HepG2 (cell line): ENCODE results near the gene EIF3A. TPM values are rescaled to one million over a fixed set of nuclear protein-coding genes. Genes with fewer than 3 reads are reported as not detected.

ENCODE experiments used
- ADNP ChIP-seq: sonication (generic); formaldehyde crosslinking; IDR thresholded peaks from 2 replicates; pipeline ENCODE4 v1.4.0; 2020; ENCODE audit warnings: missing genetic modification reagents
- FOSL1 ChIP-seq: sonication (generic); formaldehyde crosslinking; IDR thresholded peaks from 2 replicates; pipeline ENCODE4 v1.9.0; 2021; ENCODE audit warnings: missing genetic modification reagents, borderline replicate concordance
- FOXA3 ChIP-seq: IDR thresholded peaks from 2 replicates; pipeline ENCODE4 v1.6.1; 2016; ENCODE audit warnings: missing genetic modification reagents, missing compliant biosample characterization
- FOXP1 ChIP-seq, 2 experiments: fragments of 450-650 bp in 1 of 2; IDR thresholded peaks; 2 replicates each; pipeline ENCODE4 v1.6.1; 2017 to 2018; ENCODE audit warnings: antibody characterized with exemption in 1 of 2
- MTA3 ChIP-seq: sonication (generic); formaldehyde crosslinking; IDR thresholded peaks from 2 replicates; pipeline ENCODE4 v1.4.0; 2020; ENCODE audit warnings: missing genetic modification reagents
- NAIF1 ChIP-seq: sonication (generic); formaldehyde crosslinking; IDR thresholded peaks from 2 replicates; pipeline ENCODE4 v1.5.0; 2020; ENCODE audit warnings: mild to moderate bottlenecking, missing genetic modification reagents, borderline replicate concordance
- PAWR ChIP-seq: sonication (generic); formaldehyde crosslinking; IDR thresholded peaks from 2 replicates; pipeline ENCODE4 v1.4.0; 2020; ENCODE audit warnings: missing genetic modification reagents, mild to moderate bottlenecking, borderline replicate concordance
- PHB2 ChIP-seq: fragments of 450-650 bp; IDR thresholded peaks from 2 replicates; pipeline ENCODE4 v1.6.1; 2018; ENCODE audit not compliant: partially characterized antibody
- ZKSCAN1 ChIP-seq: fragments of 150-350 bp; IDR thresholded peaks from 2 replicates; pipeline ENCODE4 v1.6.1; 2014; ENCODE audit warnings: low read length
- ZNF263 ChIP-seq: sonication (generic); formaldehyde crosslinking; IDR thresholded peaks from 2 replicates; pipeline ENCODE4 v1.4.0; 2020; ENCODE audit warnings: missing genetic modification reagents
- ZNF280D ChIP-seq: sonication (generic); formaldehyde crosslinking; IDR thresholded peaks from 2 replicates; pipeline ENCODE4 v1.5.1; 2020; ENCODE audit warnings: mild to moderate bottlenecking, missing genetic modification reagents
- ZNF30 ChIP-seq: sonication (generic); formaldehyde crosslinking; IDR thresholded peaks from 2 replicates; pipeline ENCODE4 v1.5.0; 2020; ENCODE audit warnings: mild to moderate bottlenecking, missing genetic modification reagents
- ZNF33A ChIP-seq: sonication (generic); formaldehyde crosslinking; IDR thresholded peaks from 2 replicates; pipeline ENCODE4 v1.5.1; 2020; ENCODE audit warnings: missing genetic modification reagents, mild to moderate bottlenecking, moderate library complexity, borderline replicate concordance
- ZNF34 ChIP-seq: sonication (generic); formaldehyde crosslinking; IDR thresholded peaks from 2 replicates; pipeline ENCODE4 v1.4.0; 2020; ENCODE audit warnings: mild to moderate bottlenecking, missing genetic modification reagents, borderline replicate concordance
- ZNF468 ChIP-seq: sonication (generic); formaldehyde crosslinking; IDR thresholded peaks from 2 replicates; pipeline ENCODE4 v1.8.0; 2022; ENCODE audit warnings: mild to moderate bottlenecking, moderate library complexity, missing genetic modification reagents
- ZNF577 ChIP-seq: sonication (generic); formaldehyde crosslinking; IDR thresholded peaks from 2 replicates; pipeline ENCODE4 v1.4.0; 2020; ENCODE audit warnings: mild to moderate bottlenecking, low read depth, missing genetic modification reagents, borderline replicate concordance
- ZNF747 ChIP-seq: sonication (generic); formaldehyde crosslinking; IDR thresholded peaks from 2 replicates; pipeline ENCODE4 v1.8.1; 2023; ENCODE audit warnings: missing genetic modification reagents, mild to moderate bottlenecking, borderline replicate concordance
- polyA plus RNA-seq, 8 experiments: library from polyadenylated mRNA; depleted of rRNA in 3 of 8; stranded (reverse) in 7 of 8; unstranded in 1 of 8; fragments of >200 nt; fragmentation: Illumina TruSeq in 4 of 8; extraction: Trizol in 4 of 8; gene quantifications; 2 replicates each; pipeline versions ENCODE4 v1.2.1 to v1.2.3, GENCODE V29; 2011 to 2016; ENCODE audit warnings: low read depth in 4 of 8, missing spikeins in 1 of 8, mixed read lengths in 1 of 8; ENCODE audit not compliant: insufficient read depth in 1 of 8
- total RNA-seq, 5 experiments: library from RNA; depleted of rRNA; stranded (reverse); fragments of >200 nt; fragmentation: Illumina TruSeq; extraction: Trizol; gene quantifications; 2 replicates each; pipeline ENCODE4 v1.2.3, GENCODE V29; 2016; ENCODE audit warnings: low read depth in 1 of 5
- TF ChIP-seq, protein P1 (sequence below): sonication (generic); formaldehyde crosslinking; IDR thresholded peaks from 2 replicates; pipeline ENCODE4 v1.5.0; 2020; ENCODE audit warnings: missing genetic modification reagents
- TF ChIP-seq, protein P2 (sequence below): sonication (generic); formaldehyde crosslinking; IDR thresholded peaks from 2 replicates; pipeline ENCODE4 v1.5.0; 2020; ENCODE audit warnings: missing genetic modification reagents, mild to moderate bottlenecking, borderline replicate concordance

The EIF3A gene
- total and polyA plus RNA-seq, 2 of the 13 experiments (the other 11 are each of a cell fraction or from before 2014, with no cell fraction given): 25.6 to 117 TPM

DNA sequence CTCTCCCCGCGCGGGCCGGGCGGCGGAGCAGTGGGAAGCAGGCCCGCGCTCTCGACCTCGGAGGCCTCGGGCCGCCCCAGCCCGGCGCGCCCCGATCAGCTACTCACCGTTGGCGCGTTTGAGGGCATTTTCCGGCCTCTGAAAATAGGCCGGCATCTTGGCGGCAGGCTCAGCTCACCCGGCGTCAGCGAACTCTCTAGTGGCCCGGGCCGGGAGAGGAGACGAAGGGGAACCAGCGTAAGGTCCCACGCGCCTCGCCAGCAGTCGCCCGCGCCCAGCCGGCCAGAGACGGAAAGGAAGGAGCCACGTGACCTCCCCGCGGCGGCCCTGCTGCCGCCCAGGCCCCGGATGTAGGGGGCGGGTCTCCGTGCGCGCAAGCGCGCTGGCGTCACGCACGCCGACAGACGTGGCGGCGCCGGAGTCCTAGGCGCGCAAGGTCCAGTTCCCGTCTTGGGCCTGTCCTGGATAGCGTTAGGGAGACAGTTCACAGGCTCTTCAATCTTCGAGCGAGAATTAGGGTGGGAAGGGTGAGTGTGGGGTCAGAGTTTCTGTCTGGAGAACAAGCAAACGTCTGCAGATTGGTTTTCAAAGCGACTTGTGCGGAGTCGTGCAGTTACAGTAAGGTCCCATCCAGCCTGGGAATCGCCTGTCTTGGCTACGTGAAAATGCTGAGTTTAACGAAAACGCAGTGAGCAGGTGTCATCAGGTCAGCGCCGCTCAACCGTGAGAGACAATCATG, at the start of gene EIF3A (continued):
- TF ChIP-seq ZNF280D (no peak), PAWR (CRISPR knock-in tag) (no peak), ZNF468 (CRISPR knock-in tag) (no peak), PHB2 (no peak), MTA3 (CRISPR knock-in tag) (no peak), FOXP1 (IDR thresholded peaks at IDR 0.05) (no peak), FOXP1 (CRISPR knock-in tag; IDR thresholded peaks at IDR 0.05) (no peak), ZNF33A (CRISPR knock-in tag) (no peak), ZNF263 (no peak), FOXA3 (CRISPR knock-in tag) (peak; percentile 42), ZNF30 (peak; percentile 47; the same call in 1 of the 2 replicates), NAIF1 (CRISPR knock-in tag) (peak; percentile 66; the same call in 1 of the 2 replicates), ZKSCAN1 (no peak), FOSL1 (CRISPR knock-in tag) (no peak), ZNF577 (CRISPR knock-in tag) (no peak), ZNF34 (CRISPR knock-in tag) (no peak), ADNP (CRISPR knock-in tag) (no peak), ZNF747 (peak; percentile 89)
- TF ChIP-seq, protein P1, sequence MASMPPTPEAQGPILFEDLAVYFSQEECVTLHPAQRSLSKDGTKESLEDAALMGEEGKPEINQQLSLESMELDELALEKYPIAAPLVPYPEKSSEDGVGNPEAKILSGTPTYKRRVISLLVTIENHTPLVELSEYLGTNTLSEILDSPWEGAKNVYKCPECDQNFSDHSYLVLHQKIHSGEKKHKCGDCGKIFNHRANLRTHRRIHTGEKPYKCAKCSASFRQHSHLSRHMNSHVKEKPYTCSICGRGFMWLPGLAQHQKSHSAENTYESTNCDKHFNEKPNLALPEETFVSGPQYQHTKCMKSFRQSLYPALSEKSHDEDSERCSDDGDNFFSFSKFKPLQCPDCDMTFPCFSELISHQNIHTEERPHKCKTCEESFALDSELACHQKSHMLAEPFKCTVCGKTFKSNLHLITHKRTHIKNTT: no peak
- TF ChIP-seq, protein P2, sequence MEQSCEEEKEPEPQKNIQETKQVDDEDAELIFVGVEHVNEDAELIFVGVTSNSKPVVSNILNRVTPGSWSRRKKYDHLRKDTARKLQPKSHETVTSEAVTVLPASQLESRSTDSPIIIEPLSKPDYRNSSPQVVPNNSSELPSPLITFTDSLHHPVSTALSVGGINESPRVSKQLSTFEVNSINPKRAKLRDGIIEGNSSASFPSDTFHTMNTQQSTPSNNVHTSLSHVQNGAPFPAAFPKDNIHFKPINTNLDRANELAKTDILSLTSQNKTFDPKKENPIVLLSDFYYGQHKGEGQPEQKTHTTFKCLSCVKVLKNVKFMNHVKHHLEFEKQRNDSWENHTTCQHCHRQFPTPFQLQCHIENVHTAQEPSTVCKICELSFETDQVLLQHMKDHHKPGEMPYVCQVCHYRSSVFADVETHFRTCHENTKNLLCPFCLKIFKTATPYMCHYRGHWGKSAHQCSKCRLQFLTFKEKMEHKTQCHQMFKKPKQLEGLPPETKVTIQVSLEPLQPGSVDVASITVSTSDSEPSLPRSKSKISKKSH: no peak; the same call in 1 of the 2 replicates
